Neutrophil (primary cell): ENCODE results near the gene TMUB1.
"Not testable (repeated sequence)": the region's sequence is repeated elsewhere in the genome, so short reads cannot be mapped to it uniquely, and the experiment has no call there.

Experiments used
- H3K27ac ChIP-seq: fragments of 200-600 bp; sonication (generic); 2 replicates; pipeline ENCODE4 v1.5.1; 2016; ENCODE audit warnings: mild to moderate bottlenecking, moderate library complexity
- H3K27me3 ChIP-seq: fragments of 200-600 bp; sonication (generic); 2 replicates; pipeline ENCODE4 v1.6.0; 2016; ENCODE audit warnings: mild to moderate bottlenecking
- H3K36me3 ChIP-seq: fragments of 200-600 bp; sonication (generic); 2 replicates; pipeline ENCODE4 v1.5.1; 2017
- H3K4me1 ChIP-seq, 2 experiments: fragments of 200-600 bp in 1 of 2; sonication (generic) in 1 of 2; 1 replicate in 1 of 2; 2 replicates in 1 of 2; pipeline versions ENCODE4 v1.5.1 to v1.6.1; 2013 to 2016; ENCODE audit warnings: low read depth in 1 of 2, low read length in 1 of 2, mild to moderate bottlenecking in 1 of 2, moderate library complexity in 1 of 2; ENCODE audit not compliant: control insufficient read depth in 1 of 2, insufficient read depth in 1 of 2
- H3K4me3 ChIP-seq, 2 experiments: fragments of 200-600 bp in 1 of 2; sonication (generic) in 1 of 2; 1 replicate in 1 of 2; 2 replicates in 1 of 2; pipeline ENCODE4 v1.5.1; 2013 to 2016; ENCODE audit warnings: low read depth in 1 of 2, low read length in 1 of 2, mild to moderate bottlenecking in 1 of 2, moderate library complexity in 1 of 2
- H3K9me3 ChIP-seq: fragments of 200-600 bp; sonication (generic); 2 replicates; pipeline ENCODE4 v1.5.1; 2016
- CTCF ChIP-seq: fragments of 200-600 bp; sonication (generic); IDR thresholded peaks from 2 replicates; pipeline ENCODE4 v1.5.1; 2016; ENCODE audit warnings: antibody characterized with exemption

The TMUB1 gene

GRCh38 chr7:151045262-151045661 lies 38.0 kb downstream of the TMUB1 start:
- TF ChIP-seq CTCF: no peak
- Histone ChIP-seq H3K4me1 (no peaks in the 10 kb centered on the region), H3K27me3 (peaks cover 16% of the 10 kb centered on the region), H3K4me3 (no peak overlapping the region), H3K36me3 (peaks cover 18% of the 10 kb centered on the region), H3K9me3 (no peaks in the 10 kb centered on the region), H3K27ac (no peak overlapping the region)

- no peak for TF ChIP-seq CTCF
- peaks cover 3% of the 10 kb centered on the region for H3K27me3 ChIP-seq
Observed at GRCh38 chr7:151043959-151044358, 39.3 kb downstream of the TMUB1 start.

GRCh38 chr7:151043449-151043848 lies 39.8 kb downstream of the TMUB1 start:
- H3K9me3 ChIP-seq, H3K4me1 ChIP-seq, H3K4me3 ChIP-seq, H3K27ac ChIP-seq, H3K27me3 ChIP-seq: not testable (repeated sequence)
- H3K36me3 ChIP-seq: peaks cover 18% of the 10 kb centered on the region

More at GRCh38 chr7:151043959-151044358, 39.3 kb downstream of the TMUB1 start:
- Histone ChIP-seq H3K27ac (no peak overlapping the region), H3K4me3 (no peak overlapping the region), H3K4me1 (no peaks in the 10 kb centered on the region), H3K36me3 (peaks cover 18% of the 10 kb centered on the region), H3K9me3 (no peaks in the 10 kb centered on the region)

- H3K36me3 ChIP-seq: peaks cover 33% of the 10 kb centered on the region
- no peak for TF ChIP-seq CTCF
- no peaks in the 10 kb centered on the region for H3K27me3 ChIP-seq
- no peaks in the 10 kb centered on the region for H3K9me3 ChIP-seq
- no peak overlapping the region for H3K27ac ChIP-seq
- no peaks in the 10 kb centered on the region for H3K4me1 ChIP-seq
- no peak overlapping the region for H3K4me3 ChIP-seq
Observed at GRCh38 chr7:151040616-151041375, 42.5 kb downstream of the TMUB1 start.

GRCh38 chr7:151039850-151040548 lies 43.3 kb downstream of the TMUB1 start:
- no peak for TF ChIP-seq CTCF
- no peak overlapping the region for H3K27ac ChIP-seq

More at GRCh38 chr7:151039850-151040548, 43.3 kb downstream of the TMUB1 start:
- Histone ChIP-seq H3K4me3 (no peak overlapping the region), H3K36me3 (peaks cover 33% of the 10 kb centered on the region), H3K9me3 (no peaks in the 10 kb centered on the region), H3K27me3 (no peaks in the 10 kb centered on the region), H3K4me1 (no peaks in the 10 kb centered on the region)
